ENCODE measurements around the gene GLRX2.
A peak's percentile ranks its signal among the peaks of the same experiment; 100 is the strongest.
"Not testable (repeated sequence)": the region's sequence is repeated elsewhere in the genome, so short reads cannot be mapped to it uniquely, and the experiment has no call there.

The GLRX2 gene

DNA sequence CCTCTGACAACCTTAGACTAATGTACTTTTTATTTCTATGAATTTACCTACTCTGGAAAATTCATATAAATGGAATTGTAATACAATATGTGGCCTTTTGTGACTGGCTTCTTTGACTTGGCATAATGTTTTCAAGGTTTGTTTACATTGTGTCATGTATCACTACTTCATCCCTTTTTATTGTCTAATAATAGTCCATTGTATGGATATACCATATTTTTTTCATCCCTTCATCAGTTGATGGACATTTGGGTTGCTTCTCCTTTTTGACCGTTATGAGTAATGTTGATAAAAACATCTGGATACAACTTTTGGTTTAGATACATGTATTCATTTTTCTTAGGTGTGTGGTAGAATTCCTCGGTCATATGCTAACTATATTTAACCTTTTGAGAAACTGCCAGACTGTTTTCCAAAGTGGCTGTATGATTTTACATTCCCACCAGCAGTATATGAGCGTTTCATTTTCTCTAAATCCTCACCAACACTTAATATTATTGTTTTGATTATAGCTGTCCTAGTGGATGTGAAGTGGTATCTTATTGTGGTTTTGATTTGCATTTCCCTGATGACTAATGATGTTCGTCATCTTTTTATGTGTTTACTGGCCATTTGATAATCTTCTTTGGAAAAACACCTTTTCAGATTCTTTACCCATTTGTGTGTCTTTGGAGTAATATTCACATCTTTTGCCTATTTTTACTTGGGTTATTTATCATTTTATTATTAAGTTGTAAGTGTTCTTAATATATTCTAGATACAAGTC is 42.3 kb downstream of the GLRX2 start:
- no peak for DNase-seq (ENCODE audit: low read depth)

DNA sequence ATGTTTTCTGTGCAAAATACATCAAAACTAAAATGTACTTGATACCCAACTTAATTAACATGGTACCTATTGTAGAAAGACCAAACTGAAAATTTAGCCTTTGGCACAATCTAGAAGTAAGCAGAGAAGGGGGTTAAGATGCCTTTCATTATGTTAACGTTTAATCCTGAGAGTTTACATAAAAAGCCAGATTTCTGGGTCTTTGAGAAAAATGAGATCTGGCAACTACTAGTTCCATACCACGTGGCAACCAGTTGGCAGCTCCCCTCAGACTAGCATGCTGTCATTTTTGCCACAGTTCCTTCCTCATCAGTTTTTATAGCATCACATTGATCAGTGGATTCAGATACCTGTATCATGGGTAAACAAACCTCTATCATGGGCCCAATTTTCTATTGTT is 44.3 kb downstream of the GLRX2 start:
- no peak for DNase-seq (ENCODE audit: low read depth)

DNA sequence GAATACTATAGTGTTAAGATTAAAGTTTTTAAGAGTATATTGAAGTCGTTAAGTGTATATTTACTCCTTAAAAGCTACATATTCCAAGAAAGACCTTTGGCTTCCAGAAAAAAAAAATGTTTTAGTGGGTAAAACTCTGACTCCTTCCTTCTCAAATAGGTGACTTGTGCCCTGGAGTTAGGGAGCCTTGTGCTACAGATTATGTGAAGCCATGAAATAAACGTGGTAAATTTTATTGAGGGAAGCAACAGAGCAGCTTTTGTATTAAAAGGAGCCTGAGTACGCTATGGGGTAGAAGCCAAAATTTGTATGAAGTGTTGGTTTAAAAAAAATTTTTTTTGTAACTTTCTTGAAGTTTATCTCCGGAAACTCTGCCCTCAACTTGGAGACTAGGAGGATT is 44.8 kb downstream of the GLRX2 start:
- no peak for DNase-seq (ENCODE audit: low read depth)

DNA sequence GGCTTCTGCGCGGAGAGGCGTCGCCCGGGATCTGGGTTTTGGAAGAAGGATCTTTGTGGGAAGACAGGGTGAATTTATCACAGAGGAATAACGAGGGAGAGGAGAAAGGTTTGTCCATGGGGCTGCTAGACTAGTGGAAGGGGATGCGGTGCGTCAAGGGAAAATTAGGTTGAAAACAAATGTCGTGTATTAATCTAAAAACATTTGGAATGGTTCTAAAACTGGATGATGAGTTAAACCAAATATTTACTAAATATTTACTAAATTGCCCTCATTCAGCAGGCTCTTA is 45.2 kb downstream of the GLRX2 start:
- DNase-seq (ENCODE audit: low read depth), result no peak

DNA sequence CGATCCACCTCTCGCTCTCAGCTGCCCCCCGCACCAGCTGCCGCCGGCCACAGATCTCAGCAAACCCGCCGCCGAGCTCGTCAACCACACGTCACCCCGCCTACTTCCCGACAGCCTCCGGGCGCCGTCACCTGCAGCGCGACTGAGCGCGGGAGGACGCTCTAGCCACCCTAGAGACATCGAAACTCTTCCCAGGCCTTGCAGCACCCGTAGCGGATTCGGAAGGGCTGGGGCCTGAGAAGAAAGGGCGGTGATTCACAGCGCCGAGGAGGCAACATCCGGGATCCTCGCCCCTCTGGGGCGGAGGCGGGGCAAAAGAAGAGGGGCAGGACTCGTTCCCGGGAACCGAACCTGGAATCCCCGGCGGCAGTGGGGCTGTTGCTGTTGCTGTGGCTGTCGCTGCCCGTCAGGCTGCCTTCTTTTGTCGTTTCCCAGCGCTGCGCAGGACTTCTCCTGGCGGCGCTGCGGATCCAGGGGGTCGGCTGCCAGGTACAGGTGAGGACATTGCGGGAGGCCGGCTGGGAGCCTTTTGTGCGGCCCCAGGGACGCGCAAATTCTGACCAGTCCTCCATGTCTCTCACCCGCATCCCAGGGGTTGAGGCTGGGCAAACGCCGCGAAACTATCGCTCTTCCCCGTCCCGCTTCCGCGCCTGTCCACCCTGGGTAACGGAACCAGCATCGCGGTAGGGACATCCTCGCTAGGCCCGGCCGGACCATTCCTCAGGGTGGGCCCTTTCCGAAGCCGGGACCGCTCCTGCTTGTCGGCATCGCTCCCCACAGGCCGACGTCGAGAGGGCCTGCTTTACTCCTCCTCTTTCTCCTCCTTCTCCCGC is 45.7 kb downstream of the GLRX2 start, which contains the start of the genes RO60 and UCHL5:
RO60 (plus strand) TSS at position 331 of the 833 bp plus-strand sequence. CDS start 9,443 bp downstream, outside the sequence.
UCHL5 (minus strand) TSS at position 79 of the 833 bp plus-strand sequence. CDS start 100 bp downstream, outside the sequence.
- DNase-seq (ENCODE audit: low read depth), result peak; percentile 88

DNA sequence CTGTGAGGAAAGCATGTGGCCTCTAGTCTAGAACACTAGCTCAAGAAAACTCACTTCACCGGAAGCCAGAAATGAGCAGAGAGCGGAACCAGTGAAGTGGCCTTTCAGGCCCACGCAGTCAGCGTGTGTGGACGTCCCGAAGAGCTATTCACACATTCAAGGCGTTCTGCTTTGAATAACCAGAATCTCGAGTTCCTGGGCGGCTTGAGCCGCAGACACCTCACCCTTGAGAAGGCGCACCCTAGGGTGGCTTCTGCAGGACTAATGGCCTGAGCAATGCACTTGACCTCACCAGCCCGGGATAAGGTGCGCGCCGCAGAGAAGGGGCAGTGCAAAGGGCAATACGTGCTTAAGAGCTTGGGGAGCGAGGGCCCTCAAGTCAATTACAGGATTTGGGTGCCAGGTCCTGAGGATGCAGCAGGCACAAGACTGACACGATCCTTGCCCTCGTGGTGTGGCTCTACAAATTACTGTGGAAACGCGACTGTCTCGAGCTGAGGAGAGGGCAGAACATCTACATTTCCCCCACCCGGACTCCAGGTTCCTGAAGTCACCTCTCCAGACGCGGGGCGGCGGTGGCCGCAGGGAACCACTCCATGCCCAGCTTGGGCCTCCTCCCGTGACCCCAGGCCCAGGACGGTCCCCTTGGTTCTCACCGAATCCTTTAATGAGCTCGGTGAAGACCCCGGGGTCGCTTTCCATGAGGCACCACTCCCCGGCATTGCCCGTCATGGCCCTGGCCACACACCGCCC is 46.5 kb downstream of the GLRX2 start:
- DNase-seq (ENCODE audit: low read depth), result peak; percentile 32

DNA sequence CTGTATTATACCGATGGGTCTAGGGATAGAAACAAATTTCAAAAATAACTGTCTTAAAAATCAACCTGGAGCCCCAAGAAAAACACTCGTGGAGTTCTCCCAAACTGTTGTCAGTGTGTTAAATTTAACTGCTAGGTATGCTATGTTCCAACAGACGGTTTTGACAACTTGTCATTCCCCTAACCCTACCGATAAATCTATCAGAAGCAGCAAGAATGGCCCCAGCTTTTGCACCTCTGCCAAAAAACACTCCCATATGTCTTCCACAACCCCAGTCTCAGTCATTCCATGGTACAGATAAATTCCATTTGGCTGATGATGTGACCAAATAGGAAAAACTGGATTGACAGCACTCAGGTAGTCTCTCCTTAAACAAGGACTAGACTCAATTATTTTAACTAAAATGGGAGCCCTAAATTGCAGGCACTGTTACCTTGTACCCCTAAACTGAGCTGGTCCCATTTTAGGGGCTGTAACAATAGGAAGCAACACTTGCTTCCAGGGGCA is 51.0 kb downstream of the GLRX2 start:
- no peak for DNase-seq (ENCODE audit: low read depth)

DNA sequence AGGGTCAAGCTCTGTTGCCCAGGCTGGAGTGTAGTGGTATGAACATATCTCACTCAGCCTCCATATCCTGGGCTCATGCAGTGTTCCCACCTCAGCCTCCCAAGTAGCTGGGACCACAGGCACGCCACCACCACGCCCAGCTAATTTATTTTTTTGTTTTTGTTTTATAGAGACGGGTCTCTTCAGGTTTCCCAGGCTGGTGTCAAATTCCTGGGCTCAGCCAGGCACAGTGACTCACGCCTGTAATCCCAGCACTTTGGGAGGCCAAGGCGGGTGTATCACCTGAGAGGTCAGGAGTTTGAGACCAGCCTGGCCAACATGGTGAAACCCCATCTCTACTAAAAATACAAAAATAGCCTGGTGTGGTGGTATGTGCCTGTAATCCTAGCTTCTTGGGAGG is 56.3 kb downstream of the GLRX2 start:
- DNase-seq (ENCODE audit: low read depth), result not testable (repeated sequence)

Data from activated T-cell treated with anti-CD3 and anti-CD28 coated beads for 1 hour (primary cell).